ENCODE results near the gene PPP1R16B.

Gene PPP1R16B

DNA sequence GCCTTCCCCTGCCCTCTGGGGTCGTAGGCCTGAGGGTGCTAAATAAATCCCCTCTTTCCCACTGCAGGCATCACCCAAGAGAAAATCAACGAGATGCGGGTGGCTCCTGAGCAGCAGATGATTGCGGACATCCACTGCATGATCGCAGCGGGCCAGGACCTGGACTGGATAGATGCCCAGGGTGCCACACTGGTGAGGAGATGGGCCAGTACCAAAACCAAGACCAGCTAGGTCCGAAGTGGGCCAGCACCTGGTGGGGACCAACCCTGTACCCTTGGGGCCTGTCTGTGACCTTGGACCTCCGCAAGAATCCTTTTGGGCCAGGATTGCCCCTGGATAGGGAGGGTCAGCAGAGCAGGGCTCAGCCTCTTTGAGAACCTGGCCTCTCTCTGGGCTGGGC lies 97.1 kb downstream of the PPP1R16B start:
- DNase-seq: no peak

DNA sequence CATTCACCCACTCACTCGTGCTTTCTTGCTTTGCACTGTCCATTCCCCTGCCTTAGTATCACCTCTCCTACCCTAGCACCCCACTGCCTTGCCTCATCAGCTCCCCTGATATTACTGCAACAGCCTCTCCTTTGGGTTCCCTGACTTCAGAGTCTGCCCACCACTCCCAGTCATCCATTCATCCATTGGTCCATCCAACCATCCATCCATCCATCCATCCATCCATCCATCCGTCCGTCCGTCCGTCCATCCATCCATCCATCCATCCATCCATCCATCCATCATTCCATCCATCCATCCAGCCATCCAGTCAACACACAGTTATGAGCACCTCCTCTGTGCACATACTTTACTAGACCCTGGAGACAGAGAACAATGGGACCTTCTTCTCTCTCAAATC lies 97.8 kb downstream of the PPP1R16B start:
- DNase-seq: no peak

DNA sequence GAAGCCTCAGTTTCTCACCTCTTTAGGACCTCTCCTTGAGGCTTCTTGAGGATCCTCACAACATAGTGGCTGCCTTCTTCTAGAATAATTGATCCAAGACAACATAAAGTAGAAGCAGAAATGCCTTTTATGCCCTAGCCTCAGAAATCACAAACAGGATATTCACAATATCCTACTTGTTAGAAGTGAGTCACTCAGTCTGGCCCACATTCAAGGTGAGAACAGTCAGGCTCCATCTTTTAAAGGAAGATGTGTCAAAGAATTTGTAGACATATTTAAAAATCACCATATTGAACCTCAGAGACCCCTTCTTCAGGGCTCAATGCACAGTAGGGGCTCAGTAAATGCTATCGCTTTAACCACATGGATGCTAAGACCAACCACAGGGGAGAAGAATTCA lies 99.9 kb downstream of the PPP1R16B start:
- DNase-seq: no peak

DNA sequence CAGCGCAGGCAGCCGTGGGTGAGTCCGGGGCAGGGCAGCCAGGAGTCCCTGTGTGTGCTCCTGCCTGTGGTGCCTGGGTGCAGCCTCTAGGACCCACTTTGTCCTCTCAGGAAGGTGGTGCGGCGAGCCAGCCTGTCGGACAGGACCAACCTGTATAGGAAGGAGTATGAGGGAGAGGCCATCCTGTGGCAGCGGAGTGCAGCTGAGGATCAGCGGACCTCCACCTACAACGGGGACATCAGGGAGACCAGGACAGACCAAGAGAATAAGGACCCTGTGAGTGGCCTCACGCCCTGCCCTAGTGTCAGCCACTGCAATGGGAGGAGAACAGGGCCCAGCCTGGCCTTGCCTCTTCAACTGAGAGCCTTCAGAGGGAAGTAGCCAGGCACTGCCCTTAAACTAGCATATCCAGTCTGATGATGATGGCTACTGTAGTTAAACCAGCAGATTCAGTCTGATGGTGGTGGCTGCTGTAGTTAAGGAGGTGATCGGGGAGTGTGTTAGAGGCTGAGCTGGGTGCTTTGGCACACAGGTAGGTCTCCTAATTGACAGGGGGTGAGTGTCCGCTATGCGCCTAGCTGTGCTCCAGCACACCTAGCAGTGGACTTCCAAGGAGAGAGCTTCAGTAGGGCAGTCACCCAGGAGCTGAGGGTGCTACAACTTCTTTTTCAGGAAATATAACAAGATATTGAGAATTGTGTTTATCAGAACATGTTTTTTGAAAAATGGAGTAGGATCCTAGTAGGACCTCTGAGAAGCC lies 102.6 kb downstream of the PPP1R16B start:
- no peak for DNase-seq

DNA sequence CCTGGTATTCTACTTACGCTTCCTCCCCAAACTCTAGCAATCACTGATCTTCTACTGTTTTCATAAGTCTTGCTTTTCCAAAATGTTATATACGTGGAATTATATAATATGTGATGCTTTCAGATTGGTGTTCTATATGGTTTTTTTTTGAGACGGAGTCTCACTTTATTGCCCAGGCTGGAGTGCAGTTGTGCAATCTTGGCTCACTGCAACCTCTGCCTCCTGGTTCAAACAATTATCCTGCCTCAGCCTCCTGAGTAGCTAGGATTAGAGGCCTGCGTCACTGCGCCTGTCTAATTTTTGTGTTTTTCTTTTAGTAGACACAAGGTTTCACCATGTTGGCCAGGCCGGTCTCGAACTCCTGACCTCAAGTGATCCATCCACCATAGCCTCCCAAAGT lies 109.9 kb downstream of the PPP1R16B start:
- no peak for DNase-seq

DNA sequence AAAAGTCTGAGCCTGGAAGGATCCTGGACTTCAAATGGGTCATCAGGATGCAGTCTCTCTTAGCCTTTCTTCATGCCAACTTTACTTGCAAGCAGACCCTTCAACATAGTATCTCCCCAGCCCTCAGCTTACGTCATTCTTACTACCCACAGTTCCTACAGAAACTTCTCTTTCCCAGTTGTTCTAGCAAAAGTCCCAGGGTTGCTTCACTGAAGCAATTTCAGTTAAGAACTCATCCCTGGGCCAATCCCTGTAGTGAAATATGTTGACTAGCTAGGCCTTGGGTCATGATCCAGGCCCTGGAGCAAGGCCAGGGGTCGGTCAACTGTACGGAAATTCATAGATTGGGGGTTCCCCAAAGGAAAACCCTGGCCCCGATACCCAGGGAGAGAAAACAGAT lies 112.2 kb downstream of the PPP1R16B start:
- DNase-seq: no peak

DNA sequence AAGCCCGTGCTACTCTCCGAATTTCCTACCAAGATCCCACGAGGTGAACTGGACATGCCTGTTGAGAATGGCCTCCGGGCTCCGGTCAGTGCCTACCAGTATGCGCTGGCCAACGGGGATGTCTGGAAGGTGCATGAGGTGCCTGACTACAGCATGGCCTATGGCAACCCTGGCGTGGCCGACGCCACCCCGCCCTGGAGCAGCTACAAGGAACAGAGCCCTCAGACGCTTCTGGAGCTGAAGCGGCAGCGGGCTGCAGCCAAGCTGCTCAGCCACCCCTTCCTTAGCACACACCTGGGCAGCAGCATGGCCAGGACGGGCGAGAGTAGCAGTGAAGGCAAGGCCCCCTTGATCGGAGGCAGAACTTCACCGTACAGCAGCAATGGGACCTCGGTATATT lies 112.7 kb downstream of the PPP1R16B start:
- no peak for DNase-seq

DNA sequence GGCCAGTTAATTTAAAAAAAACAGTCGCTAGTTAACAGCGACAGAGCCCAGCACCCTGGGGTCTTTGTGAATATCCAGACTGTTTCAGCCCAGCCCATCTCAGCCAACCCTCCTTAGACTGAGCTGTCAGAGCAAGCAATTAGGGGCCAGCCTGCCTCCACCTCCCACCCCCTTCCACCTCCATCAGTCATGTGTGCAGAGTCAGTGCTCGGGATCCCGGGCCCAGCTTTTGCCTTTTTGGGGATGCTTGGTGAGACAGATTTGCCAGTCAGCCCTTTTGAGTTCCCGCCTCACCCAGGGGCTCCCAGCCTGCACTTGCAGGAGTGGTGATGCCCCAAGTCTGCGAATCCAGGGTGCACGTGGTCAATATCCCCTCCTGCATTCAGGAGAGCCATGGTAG lies 114.2 kb downstream of the PPP1R16B start:
- no peak for DNase-seq

DNA sequence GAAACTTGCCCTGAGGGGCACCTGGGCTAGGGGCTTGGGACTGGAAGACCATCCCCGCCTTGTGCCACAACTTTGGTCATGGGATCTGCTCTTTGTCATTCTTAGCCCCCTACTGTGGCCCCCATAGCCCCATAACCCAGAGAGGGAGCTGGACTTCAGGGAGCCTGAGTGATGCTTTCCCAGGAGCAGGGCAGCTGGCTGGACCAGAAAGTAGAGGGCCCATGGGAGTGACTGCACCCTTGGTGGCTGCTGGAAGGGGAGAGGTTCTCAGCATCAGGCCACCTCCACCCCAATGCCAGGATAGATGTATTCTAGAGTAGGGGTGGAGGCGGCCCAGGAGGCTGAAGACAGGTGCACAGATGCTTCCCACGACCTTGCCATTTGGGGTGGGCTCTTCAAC lies 114.9 kb downstream of the PPP1R16B start:
- no peak for DNase-seq

DNA sequence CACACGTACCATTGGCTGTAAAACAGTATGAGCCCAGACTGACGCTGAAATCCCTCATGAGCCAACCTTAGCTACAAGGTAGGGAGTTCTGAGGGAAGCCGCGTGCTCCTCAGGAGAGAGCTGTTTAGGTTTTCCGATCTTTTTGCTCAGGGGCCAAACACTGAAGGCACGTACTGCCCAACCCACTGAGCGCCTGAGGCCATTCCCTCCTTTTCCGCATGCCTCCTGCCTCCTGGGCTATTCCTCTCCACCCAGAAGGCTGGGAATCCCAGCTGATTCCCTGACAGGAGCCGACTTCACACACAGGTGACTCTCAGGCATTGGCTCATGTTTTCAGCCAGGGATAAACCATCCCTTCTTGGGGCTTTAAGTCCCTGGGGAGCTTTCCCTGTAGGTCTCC lies 115.4 kb downstream of the PPP1R16B start:
- no peak for DNase-seq

DNA sequence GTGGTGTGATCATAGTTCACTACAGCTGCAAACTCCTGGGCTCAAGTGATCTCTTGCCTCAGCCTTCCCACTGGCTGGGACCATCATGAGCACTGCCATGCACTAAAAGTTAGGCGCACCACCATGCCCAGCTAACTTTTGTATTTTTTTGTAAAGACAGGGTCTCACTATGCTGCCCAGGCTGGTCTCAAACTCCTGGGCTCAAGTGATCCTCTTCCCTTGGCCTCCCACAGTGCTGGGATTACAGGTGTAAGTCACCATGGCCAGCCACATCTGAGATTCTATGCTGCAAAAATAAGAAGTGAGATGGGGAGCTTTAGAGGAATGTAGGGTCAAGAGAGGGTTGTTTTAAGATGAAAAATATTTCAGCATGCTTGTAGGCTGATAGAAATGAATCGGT lies 119.2 kb downstream of the PPP1R16B start:
- no peak for DNase-seq

DNA sequence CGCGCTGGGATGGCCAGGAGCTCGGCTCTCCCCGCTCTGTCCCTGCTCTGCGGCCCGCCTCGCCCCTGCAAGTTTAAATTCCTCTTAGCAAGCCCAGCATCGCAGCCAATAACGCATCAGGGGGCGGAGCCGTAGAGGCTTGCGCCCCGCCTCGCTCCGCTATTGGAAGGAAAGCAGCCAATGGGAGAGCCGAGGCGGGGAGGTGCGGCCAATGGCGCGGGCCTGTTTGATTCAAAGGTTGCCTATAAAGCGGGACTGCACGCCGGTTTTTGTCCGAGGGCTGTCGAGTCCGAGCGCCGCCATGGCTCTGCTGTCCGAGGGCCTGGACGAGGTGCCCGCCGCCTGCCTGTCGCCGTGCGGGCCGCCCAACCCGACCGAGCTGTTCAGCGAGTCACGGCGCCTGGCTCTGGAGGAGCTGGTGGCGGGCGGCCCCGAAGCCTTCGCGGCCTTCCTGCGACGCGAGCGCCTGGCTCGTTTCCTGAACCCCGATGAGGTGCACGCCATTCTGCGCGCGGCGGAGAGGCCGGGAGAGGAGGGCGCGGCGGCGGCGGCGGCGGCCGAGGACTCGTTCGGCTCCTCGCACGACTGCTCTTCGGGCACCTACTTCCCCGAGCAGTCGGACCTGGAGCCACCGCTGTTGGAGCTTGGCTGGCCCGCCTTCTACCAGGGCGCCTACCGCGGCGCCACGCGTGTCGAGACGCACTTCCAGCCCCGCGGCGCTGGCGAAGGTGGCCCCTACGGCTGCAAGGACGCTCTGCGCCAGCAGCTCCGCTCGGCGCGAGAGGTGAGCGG lies 120.8 kb downstream of the PPP1R16B start, which contains the start of gene FAM83D:
Gene FAM83D, plus strand, starts transcription at position 276 of the 792 bp plus-strand sequence. Its CDS starts 26 bp downstream, at position 302.
- peak; percentile 97 for DNase-seq

DNA sequence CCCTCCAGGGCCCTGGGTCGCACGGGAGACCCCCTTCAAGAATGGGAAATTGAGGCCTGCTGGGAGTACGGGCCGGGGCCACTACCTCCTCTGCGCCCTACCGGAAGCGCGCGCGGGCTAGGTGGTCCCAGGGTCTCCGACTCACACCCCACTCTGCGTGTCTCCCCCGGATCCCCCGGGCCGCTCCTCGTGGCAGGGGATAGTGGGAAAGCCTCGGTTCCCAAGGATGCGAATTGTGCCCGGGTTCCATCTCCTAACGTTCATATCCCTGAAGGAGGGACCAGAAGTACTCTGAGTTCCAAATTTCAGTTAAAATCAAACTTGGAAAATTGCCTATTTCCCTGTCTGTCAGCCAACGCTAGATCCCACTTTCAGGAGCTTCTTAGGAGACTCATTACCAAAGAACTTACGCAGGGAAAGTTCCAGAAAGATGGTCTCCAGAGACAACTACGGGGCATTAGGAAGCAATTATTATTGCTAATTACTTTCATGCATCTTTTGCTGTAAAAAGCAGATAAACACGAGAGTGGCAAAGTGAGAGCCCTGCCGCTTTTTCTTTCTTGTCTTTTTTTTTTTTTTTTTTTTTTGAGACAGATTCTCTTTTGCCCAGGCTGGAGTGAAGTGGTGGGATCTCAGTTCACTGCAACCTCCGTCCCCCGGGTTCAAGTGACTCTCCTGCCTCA lies 121.6 kb downstream of the PPP1R16B start:
- DNase-seq: no peak

DNA sequence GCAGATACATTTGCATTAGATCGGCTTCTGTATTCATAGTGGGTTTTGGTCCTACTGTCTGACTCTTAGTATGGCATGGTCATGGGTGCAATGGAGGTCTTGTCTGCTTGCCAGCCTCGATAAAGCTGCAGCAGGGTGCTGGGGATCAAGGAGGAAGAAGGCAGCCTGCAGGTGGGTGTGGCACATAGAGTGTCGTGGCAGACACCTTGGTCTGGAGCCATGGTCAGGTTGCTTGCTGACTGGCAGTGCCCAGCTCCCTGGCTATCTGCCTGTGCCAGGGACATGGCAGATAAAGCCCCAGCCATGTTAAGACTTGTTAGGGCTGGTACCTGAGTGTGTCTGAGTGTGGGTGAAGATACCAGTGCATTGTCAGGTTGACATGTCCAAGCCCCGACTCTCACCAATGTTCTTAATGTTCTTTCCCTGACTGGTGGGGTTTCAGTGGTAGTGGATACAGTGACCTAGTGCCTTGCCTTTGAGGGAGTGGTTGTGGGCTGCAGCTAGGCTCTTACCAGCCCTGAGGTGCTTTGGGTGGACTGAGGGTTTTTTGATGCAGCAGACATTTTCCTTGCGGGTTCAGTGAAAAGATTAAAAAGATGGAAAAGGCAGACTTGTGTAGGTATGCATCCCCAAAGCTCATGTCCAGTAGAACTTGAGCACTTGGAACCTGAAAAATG lies 122.5 kb downstream of the PPP1R16B start:
- DNase-seq: no peak

DNA sequence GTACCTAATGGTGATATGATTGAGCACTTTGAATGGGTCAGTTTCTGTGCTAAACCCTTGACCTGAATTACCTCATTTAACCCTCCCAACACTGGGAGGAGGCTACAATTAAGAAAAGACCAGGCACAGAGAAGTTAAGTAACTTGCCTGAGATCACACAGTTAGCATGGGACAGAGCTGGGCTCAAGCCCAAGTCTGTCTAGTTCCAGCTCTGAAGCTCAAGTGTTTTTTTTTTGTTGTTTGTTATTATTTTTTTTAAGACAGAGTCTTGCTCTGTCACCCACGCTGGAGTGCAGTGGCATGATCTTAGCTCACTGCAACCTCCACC lies 124.7 kb downstream of the PPP1R16B start:
- DNase-seq: no peak

DNA sequence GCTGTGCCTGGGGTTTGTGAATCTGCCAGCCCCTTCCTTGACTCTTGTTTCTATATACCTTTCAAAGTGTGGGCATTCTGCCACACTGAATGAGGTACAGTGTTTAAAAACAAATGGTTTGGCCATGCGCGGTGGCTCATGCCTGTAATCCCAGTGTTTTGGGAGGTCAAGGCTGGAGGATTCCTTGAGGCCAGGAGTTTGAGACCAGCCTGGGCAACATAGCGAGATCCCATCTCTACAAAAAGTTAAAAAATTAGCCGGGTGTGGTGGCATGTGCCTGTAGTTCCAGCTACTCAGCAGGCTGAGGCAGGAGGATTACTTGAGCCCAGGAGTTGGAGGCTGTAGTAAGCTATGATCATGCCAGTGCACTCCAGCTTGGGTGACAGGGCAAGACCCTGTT lies 126.5 kb downstream of the PPP1R16B start:
- no peak for DNase-seq

DNA sequence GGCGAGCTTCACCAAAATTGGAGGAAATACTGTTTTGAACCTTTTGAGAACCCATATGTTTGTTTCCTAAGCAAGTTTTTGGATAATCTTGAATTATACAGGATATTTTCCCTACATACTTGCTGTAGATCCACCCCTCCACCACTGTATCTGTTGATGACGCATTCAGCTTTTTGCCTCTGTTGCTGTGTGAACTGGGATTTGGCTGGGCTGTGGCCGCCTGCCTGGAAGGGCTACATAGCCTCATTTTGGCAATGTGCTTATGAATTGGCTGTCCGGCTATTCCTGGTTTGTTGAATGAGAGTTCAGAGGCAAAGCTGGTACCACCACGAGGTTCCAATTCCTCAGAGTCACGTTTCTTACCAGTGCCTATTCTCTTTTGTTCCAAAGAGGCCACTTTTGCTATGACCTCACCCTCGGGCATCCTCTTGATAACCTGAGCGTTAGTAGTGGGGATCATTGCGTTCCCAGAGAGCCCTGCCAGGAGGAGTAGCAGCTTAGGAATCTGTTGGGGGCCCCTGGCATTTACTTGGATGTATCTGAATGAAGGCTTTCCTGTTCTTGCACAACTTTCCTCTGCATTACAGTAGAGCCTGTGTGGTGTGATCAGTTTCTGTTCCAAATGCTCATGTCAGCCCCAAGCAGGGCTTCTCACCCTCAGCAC lies 127.1 kb downstream of the PPP1R16B start:
- no peak for DNase-seq

DNA sequence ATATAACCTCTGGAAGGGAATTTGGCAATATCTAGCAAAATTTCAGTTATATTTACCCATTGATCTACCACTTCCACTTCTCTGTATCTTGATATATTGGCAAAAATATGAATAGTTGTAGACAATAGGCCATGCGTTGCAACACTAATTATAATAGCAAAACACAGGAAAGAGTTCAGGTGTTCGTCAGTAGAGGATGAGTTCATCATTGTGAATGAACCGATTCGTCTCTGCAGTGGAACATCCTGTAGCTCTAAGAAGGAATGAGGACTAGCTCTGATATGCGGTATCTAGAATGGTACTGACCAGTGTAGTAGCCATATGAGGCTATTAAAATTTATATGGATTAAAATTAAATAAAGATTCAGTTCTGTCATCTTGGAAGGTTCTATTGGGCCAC lies 129.0 kb downstream of the PPP1R16B start:
- DNase-seq: no peak

DNA sequence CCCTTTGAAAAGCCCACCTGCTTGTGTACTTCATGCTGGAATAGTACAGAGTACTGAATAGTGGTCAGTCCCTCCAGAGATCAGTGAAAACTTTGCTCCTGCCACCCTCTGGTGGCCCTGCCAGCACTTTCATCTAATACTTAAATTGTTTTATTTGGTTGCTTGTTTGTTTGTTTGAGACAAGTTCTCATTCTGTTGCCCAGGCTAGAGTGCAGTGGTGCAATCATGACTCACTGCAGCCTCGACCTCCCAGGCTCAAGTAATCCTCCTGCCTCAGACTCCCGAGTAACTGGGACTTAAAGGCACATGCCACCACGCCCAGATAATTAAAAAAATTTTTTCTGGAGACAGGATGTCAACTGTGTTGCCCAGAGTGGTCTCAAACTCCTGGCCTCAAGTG lies 129.8 kb downstream of the PPP1R16B start:
- peak; percentile 9 for DNase-seq

DNA sequence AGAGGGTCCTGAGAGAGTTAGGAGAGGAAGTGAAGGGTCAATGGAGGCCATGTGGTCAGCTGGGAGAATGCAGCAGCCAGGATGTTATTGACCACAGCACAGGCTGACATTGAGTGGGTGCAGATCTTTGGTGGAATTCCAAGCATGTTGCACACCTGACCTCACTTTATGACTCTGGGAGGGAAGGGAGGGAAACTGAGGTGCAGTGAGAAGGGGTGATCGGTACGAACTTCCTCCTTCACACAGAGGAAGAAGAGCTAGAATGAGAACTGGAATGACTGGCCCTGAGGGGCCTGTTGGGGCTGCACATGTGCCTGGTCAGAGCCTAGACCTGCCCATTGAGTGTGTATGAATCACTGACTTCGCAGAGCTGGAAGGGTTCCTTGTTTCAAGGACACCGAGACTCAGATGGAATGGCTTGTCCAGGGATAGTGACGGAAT lies 130.5 kb downstream of the PPP1R16B start:
- no peak for DNase-seq

DNA sequence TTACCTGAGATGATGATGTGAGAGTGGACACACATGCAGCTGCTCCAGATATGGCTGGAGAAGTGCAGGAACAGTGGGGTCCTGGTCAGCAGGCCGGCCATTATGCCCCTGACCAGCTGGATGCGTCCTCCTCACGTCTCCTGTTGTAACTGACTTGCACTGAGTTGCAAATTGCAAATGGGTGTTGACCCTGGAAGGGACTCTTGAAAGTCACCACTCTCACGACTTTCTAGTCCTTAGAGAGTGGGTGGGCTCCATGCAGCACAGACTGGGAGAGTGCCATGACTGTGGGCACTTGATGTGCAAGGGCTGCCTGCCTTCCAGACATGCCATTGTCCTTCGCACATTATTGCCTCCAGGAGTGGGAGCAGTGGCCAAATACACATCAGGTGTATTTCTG lies 131.5 kb downstream of the PPP1R16B start:
- DNase-seq: no peak

DNA sequence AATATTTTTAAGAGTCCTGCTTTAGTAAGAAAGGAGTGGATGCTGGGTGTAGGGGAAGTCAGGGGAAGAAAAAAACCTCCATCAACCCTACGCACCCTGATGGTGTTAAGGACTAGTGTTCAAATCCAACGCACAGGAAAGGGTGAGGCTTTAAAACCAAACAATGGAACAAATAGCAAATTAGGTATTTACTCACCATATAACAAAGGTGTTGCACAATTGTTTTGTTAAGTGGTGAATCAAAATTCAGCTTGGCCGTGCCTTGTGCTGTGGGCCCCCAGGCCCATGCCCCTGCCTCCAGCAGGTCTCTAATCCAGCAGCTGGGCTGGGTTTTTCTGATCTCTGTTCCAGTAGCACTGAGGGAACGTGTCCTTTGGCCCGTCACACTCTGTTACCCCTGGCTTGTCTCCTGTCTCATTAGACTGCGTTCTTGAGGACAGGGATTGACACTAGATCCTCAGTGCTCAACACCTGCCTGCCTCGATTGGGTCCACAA lies 132.5 kb downstream of the PPP1R16B start:
- no peak for DNase-seq

DNA sequence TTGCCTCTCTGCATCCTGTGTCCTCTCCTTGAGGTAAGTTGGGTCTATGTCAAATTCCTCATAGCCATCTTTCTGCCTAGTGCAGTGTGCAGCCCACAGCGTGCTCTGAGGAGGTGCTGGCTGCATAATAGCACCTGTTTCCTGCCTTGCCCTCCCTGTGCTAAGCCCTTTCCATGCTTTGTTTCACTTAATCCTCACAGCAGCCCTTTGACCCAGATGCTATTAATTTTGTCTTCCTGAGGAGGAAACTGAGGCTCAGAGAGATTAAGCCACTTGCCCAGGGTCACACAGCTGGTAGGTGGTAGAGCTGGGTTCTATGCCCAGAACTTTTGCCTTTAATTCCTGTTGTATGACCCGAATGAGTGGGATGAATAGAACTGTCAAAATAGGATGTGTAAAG lies 134.2 kb downstream of the PPP1R16B start:
- DNase-seq: no peak
